ENCODE data around the gene RGS7.
"Not testable (repeated sequence)": the region's sequence is repeated elsewhere in the genome, so short reads cannot be mapped to it uniquely, and the experiment has no call there.

Gene RGS7

DNA sequence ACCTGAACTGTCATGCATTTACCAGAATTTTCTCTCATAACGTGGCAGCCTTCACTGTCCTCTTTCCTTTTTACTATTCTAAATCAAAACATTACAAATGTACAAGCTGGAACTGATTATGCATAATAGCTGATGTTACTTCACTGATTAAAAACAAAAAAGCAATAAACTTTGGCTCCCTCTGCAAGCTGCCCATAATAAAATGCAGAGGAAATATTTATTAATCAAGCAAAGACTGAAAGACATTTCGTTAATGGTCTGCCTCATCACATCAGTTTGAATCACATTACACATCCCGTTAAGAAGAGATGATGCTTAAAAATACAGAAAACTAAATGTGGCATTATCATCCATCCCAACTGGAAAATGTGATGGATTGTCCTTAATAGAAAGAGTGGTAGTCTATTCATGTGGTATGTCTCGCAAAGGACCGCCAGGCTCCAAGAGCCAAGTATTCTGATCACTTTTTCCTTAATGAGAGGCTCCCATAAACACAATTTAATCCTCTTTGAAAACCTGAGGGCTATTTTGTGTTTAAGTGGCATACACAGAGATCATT lies 225.3 kb downstream of the RGS7 start:
- no peak for DNase-seq

DNA sequence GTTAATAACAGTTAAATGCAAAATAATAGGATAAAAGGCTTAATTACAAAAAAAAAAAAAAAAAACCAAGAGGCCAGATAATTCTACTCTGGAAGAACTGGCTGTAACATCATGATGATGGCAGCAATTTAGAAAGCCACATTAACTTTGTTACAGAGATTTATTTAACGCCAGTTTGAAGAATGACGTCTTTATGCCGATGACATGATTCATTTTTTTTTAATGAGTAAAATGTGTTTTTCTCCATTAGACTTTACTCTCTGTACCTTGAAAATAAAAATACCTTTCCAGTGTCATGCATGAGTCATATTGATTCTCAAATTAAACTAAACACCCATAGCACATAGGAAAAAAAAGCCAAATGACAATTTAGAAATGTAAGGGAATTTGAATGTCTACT lies 226.1 kb downstream of the RGS7 start:
- no peak for DNase-seq

- no peak for DNase-seq
These were observed 227.6 kb downstream of the RGS7 start for GRCh38 chr1:241129207-241129960.

GRCh38 chr1:241125286-241125685 lies 231.7 kb downstream of the RGS7 start:
- no peak for DNase-seq

DNA sequence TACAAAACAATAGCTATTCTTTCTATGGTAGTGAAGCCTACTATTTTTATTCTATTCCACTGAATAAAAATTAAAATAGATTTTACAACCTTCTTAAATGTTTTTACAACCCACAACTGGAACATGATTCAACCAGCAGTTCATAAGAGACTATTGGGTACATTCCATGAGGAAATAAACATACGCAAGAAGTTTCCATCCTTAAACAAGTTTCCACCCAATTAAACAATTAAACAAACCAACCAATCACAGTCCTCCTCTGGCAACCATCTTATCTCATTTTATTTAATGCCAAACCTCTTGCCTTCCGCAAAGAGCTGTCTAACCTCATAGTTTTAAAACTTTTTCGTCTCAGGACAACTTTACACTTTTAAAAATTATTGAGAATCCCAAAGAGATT lies 239.0 kb downstream of the RGS7 start:
- no peak for DNase-seq

DNA sequence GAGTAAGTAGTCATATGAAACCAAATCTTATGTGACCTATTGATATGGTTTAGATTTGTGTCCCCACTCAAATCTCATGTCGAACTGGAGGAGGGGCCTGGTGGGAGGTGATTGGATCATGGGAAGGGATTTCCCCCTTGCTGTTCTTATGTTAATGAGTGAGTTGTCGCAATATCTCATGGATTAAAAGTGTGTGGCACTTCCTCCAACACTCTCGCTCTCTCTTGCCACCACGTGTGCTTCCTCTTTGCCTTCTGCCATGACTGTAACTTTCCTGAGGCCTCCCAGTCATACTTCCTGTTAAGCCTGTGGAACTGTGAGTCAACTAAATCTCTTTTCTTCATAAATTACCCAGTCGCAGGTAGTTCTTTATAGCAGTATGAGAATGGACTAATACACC lies 241.2 kb downstream of the RGS7 start:
- DNase-seq, result no peak

DNA sequence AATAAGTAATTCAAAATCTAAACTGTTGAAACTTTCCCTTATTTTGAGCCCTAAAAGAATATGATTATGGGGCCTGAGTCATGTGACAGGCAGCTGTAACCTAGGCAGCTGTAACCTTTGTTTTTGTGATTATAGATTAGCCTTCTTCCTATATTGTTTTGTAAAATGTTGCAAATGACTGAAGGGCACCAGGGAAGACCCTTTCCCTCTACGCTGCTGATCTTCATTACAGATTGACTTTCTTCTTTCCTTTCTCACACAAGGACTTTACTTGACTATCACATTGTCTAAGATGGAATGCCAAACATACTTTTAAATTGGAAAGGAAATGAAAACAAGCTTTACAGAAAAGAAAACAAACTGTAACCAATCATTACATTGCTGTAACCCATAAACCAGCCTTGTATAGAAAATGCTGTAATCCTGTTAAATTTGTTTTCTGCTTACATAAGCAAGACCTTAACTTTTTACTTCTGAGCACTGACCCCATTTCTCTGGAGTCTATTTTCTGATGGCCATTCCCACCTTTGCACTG lies 242.2 kb downstream of the RGS7 start:
- DNase-seq, result no peak

- DNase-seq, result no peak
These were observed 243.4 kb downstream of the RGS7 start for GRCh38 chr1:241113557-241113956.

- no peak for DNase-seq
These were observed 248.0 kb downstream of the RGS7 start for GRCh38 chr1:241109039-241109438.

DNA sequence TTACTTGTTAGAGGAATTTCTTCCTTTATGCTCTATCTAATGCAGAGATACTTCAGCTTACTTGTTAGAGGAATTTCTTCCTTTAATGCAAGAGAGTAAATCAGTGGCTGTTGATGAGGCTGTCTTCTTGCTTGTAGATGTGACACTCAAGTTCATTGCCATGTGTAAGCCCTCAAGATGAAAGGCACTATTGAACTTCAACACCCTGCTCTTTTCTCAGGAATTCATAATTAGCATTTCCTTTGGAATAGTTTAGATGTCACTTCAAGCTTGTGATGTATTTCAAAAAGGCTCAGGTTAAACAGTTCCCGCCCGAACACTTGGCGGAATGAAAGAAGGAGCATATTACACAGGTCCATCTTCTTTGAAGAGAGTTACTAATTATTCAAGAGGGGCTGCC lies 251.9 kb downstream of the RGS7 start:
- no peak for DNase-seq

DNA sequence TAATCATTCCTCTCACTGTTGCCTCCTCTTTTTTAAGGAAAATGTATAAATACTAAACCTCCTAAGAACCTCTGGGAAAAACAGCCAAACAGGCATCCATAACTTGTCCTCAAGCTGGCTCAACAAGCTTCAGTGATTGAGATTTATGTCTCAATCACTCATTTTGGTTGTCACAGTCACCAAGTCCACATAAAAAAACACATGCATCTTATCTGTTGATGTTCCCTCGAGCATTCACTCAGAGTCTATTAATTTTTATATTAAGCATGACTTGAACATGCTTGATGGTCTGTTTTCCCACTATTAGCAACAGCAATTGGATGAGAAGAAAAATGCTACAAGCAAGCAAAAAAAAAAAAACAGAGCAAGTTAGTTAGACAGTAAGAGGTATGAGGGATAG lies 254.3 kb downstream of the RGS7 start:
- no peak for DNase-seq

DNA sequence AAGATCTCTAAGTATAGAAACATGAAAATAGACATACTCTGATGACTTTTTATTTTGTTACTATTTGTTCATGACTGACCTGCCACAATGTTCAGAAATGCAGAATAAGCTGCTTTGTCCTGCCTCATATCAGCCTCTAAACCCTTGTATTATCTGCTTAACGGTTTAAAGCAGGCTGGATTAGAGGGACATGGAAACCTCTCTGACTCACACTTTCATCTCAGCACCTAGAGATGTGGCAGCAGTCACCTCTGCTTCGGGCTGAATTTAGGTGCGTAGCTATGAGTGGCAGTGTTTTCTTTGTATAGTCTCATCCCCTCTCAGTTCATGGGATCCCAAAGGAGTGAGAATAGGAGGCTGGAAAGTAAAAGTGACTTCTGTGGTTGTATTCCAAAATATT lies 255.4 kb downstream of the RGS7 start:
- DNase-seq, result no peak

GRCh38 chr1:241097479-241097878 lies 259.5 kb downstream of the RGS7 start:
- no peak for DNase-seq

- DNase-seq, result no peak
These were observed 260.0 kb downstream of the RGS7 start for GRCh38 chr1:241096982-241097381.

GRCh38 chr1:241095847-241096246 lies 261.2 kb downstream of the RGS7 start:
- DNase-seq, result no peak

DNA sequence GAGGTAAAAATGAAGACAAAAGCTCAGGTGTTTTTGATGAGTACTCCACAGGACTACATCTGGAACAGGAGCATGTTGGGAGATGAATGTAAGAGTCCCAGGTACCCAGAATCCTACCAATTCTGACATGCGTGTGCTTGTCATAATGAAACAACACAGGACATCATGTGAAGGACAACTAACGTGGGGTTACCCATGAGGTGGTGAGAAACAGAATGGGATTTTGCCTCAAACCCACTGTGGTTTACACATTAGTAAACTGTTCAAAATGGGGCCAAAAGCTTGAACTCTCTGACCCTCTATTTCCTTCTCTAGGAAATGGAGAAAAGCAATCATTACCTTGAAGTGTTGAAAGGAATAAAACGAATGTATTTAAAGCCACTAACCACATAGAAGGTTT lies 266.2 kb downstream of the RGS7 start:
- no peak for DNase-seq

- DNase-seq, result not testable (repeated sequence)
These were observed 267.9 kb downstream of the RGS7 start for GRCh38 chr1:241089066-241089465.

DNA sequence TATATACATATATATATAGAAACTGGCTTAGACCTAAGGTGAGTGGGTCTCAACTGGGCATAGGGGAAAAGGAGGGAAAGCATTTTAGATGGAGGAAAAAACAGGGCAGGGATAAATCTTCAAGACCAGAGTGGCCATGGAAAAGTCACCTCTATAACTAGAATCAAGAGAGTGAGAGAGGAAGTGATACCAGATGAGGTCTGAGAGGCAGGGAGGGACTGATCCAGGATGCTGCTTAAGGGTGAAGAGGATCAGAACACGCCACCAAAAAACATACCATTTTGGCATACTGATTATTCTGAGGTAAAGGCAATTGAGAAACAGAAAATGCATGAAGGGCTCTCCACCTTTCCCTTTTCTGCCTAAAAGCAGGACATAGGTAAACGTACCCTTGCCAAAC lies 268.9 kb downstream of the RGS7 start:
- DNase-seq, result not testable (repeated sequence)

- DNase-seq, result no peak
These were observed 270.3 kb downstream of the RGS7 start for GRCh38 chr1:241086686-241087085.

DNA sequence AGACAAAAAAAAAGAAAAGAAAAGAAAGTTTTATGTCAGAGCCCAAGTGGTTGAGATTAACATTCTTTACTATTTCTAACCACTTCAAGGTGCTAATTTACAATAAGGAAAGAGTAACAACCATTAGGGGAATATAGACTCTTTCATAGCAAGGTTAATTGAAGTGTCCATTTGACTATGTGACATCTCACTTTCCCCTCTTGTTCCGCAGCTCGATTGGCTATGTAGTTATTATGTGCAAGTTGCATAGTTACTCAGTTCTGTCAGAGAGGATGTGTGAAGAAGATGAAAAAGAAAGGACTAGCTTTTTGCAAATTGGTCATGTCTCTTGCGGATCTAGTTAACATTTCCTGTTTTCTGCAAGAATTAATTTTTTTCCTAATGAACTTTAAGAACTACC lies 273.7 kb downstream of the RGS7 start:
- DNase-seq, result no peak

- no peak for DNase-seq
These were observed 275.5 kb downstream of the RGS7 start for GRCh38 chr1:241081473-241081872.

GRCh38 chr1:241079459-241079858 lies 277.5 kb downstream of the RGS7 start:
- no peak for DNase-seq

GRCh38 chr1:241079047-241079446 lies 278.0 kb downstream of the RGS7 start:
- DNase-seq, result no peak

- no peak for DNase-seq
These were observed 279.4 kb downstream of the RGS7 start for GRCh38 chr1:241077386-241078147.
